ENCODE measurements around the gene KCNIP4.

Gene KCNIP4

DNA sequence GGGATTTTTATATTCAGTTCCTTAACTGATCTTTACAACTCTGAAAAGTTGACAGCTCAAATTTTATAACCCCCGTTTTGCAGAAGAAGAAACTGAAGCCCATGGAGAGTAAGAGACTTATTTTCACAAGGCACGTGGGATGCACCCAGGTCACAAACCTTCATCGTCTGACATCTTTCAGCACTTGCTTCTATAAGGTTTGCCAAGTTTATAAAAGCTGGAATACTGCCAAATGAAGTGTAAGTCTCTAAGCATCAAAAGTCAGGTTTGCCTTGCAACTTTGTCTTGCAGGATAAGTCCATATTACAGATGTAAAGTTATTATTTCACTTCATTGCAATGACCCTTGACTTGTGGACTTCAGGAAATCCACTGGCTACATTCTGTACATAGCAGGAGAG lies 6.3 kb upstream of the KCNIP4 start:
- peaks cover 5% of the 10 kb centered on the region for H3K27me3 ChIP-seq (ENCODE audit: insufficient read depth, poor library complexity, severe bottlenecking)
- DNase-seq (ENCODE audit: low read depth in 1 of 2, low spot score in 1 of 2): no peak

DNA sequence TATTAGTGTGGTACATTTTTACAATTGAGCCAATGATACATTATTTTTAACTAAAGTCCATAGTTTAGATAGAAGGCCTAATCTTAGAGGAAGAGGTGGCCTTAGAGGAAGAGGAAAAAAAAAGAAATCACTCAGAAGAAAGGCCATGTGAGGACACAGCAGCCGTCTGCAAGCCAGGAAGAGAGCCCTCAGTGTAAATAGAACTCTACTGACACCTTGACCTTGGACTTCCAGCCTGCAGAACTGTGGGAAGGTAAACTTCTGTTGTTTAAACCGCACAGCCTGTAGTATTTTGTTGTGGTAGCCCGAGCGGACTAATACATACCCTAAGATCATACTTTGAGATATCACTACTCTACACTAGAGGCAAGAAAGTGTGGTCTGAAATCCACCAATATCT lies 5.1 kb upstream of the KCNIP4 start:
- H3K27me3 ChIP-seq (ENCODE audit: insufficient read depth, poor library complexity, severe bottlenecking): peaks cover 15% of the 10 kb centered on the region
- DNase-seq (ENCODE audit: low read depth in 1 of 2, low spot score in 1 of 2): no peak
- TF ChIP-seq, protein P1, sequence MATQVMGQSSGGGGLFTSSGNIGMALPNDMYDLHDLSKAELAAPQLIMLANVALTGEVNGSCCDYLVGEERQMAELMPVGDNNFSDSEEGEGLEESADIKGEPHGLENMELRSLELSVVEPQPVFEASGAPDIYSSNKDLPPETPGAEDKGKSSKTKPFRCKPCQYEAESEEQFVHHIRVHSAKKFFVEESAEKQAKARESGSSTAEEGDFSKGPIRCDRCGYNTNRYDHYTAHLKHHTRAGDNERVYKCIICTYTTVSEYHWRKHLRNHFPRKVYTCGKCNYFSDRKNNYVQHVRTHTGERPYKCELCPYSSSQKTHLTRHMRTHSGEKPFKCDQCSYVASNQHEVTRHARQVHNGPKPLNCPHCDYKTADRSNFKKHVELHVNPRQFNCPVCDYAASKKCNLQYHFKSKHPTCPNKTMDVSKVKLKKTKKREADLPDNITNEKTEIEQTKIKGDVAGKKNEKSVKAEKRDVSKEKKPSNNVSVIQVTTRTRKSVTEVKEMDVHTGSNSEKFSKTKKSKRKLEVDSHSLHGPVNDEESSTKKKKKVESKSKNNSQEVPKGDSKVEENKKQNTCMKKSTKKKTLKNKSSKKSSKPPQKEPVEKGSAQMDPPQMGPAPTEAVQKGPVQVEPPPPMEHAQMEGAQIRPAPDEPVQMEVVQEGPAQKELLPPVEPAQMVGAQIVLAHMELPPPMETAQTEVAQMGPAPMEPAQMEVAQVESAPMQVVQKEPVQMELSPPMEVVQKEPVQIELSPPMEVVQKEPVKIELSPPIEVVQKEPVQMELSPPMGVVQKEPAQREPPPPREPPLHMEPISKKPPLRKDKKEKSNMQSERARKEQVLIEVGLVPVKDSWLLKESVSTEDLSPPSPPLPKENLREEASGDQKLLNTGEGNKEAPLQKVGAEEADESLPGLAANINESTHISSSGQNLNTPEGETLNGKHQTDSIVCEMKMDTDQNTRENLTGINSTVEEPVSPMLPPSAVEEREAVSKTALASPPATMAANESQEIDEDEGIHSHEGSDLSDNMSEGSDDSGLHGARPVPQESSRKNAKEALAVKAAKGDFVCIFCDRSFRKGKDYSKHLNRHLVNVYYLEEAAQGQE (IDR thresholded peaks at IDR 0.05; ENCODE audit: insufficient replicate concordance, low read depth): no peak
- TF ChIP-seq POLR2AphosphoS5 (IDR thresholded peaks at IDR 0.05; ENCODE audit: low read depth) (no peak), GABPA (IDR thresholded peaks at IDR 0.05; ENCODE audit: low read depth) (no peak), SPI1 (IDR thresholded peaks at IDR 0.05; ENCODE audit: borderline replicate concordance, low read depth) (no peak)
- TF ChIP-seq, protein P2, sequence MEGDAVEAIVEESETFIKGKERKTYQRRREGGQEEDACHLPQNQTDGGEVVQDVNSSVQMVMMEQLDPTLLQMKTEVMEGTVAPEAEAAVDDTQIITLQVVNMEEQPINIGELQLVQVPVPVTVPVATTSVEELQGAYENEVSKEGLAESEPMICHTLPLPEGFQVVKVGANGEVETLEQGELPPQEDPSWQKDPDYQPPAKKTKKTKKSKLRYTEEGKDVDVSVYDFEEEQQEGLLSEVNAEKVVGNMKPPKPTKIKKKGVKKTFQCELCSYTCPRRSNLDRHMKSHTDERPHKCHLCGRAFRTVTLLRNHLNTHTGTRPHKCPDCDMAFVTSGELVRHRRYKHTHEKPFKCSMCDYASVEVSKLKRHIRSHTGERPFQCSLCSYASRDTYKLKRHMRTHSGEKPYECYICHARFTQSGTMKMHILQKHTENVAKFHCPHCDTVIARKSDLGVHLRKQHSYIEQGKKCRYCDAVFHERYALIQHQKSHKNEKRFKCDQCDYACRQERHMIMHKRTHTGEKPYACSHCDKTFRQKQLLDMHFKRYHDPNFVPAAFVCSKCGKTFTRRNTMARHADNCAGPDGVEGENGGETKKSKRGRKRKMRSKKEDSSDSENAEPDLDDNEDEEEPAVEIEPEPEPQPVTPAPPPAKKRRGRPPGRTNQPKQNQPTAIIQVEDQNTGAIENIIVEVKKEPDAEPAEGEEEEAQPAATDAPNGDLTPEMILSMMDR (IDR thresholded peaks at IDR 0.05; ENCODE audit: insufficient read depth, low read length): no peak
- H3K27ac ChIP-seq (replicated peaks): no peak overlapping the region
- no peak overlapping the region for H3K4me3 ChIP-seq (replicated peaks; ENCODE audit: insufficient read depth, low read length)

More for the DNA sequence above, 6.3 kb upstream of the KCNIP4 start:
- TF ChIP-seq SPI1 (IDR thresholded peaks at IDR 0.05; ENCODE audit: borderline replicate concordance, low read depth) (no peak), GABPA (IDR thresholded peaks at IDR 0.05; ENCODE audit: low read depth) (no peak), POLR2AphosphoS5 (IDR thresholded peaks at IDR 0.05; ENCODE audit: low read depth) (no peak)
- TF ChIP-seq, protein P1 (IDR thresholded peaks at IDR 0.05; ENCODE audit: insufficient replicate concordance, low read depth): no peak
- TF ChIP-seq, protein P2 (IDR thresholded peaks at IDR 0.05; ENCODE audit: insufficient read depth, low read length): no peak
- H3K27ac ChIP-seq (replicated peaks): no peak overlapping the region
- no peak overlapping the region for H3K4me3 ChIP-seq (replicated peaks; ENCODE audit: insufficient read depth, low read length)

DNA sequence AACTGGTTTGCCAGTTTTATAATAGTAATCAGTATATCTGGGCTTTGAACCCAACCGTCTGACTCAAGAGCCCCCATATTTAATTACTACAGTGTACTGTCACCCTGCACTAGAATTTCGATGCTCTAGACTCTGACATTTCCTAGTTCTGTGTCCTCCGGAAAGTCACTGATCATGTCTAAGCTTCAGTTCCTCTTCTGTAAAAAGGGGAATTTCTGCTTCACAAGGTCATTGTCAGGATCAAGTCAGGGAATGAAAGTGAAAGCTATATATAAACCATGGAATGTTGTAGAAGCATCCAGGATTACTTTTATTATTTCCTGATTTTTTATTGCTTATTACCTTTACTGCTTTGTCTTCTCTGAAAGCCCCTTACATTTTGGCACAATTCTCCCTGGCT lies 4.0 kb upstream of the KCNIP4 start:
- DNase-seq (ENCODE audit: low read depth in 1 of 2, low spot score in 1 of 2): no peak
- TF ChIP-seq SPI1 (IDR thresholded peaks at IDR 0.05; ENCODE audit: borderline replicate concordance, low read depth) (peak; percentile 31; the same call in 1 of the 2 replicates), GABPA (IDR thresholded peaks at IDR 0.05; ENCODE audit: low read depth) (no peak), POLR2AphosphoS5 (IDR thresholded peaks at IDR 0.05; ENCODE audit: low read depth) (no peak)
- TF ChIP-seq, protein P1 (IDR thresholded peaks at IDR 0.05; ENCODE audit: insufficient replicate concordance, low read depth): no peak
- peaks cover 24% of the 10 kb centered on the region for H3K27me3 ChIP-seq (ENCODE audit: insufficient read depth, poor library complexity, severe bottlenecking)
- H3K4me3 ChIP-seq (replicated peaks; ENCODE audit: insufficient read depth, low read length): no peak overlapping the region
- H3K27ac ChIP-seq (replicated peaks): no peak overlapping the region

Measured in HL-60 (cell line).